Measurements from ENCODE around the gene FOXRED2.
A peak's percentile ranks its signal among the peaks of the same experiment; 100 is the strongest.

DNA sequence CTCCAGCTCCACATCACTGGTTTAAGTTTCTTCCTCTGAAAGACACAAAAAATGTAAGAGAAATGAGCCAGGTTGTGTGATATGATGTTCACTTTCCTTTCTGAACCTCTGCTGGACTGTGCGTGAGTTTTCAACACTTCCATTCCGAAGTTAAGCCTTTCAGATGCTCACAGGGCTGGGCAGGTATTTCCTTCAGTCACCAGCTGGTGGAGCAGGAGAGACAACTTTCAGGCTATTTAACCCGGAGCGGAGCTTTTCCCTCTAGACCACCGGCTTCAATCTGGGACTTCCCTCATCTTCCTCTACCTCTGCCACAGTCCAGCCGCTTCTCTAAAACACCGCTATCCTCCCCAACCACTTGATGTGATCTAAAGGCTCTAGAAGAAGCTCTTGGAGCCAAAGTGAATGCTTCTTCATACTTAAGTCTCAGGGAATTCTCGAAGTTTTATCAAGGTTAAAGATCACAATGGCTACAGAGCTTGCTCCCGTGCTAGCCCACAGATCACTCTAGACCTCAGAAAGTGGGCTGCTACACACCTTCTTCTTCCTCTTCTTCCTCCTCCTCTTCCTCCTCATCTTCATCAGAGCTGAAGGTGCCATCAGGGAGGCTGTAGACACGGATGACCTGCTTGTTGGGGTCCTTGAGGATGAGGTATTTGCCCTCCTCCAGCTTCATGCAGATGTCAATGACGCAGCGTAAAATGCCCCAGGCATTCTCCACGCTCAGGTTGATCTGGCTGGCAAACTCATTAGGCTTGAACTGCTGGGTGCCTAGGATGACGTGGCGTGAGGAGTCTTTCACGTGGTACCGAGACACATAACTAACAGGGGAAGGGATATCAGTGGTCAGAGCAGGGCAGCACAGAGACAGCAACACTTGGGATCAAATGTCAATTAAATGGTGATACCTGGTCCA, 4.4 kb upstream of the FOXRED2 start:
- TF ChIP-seq, protein P1, sequence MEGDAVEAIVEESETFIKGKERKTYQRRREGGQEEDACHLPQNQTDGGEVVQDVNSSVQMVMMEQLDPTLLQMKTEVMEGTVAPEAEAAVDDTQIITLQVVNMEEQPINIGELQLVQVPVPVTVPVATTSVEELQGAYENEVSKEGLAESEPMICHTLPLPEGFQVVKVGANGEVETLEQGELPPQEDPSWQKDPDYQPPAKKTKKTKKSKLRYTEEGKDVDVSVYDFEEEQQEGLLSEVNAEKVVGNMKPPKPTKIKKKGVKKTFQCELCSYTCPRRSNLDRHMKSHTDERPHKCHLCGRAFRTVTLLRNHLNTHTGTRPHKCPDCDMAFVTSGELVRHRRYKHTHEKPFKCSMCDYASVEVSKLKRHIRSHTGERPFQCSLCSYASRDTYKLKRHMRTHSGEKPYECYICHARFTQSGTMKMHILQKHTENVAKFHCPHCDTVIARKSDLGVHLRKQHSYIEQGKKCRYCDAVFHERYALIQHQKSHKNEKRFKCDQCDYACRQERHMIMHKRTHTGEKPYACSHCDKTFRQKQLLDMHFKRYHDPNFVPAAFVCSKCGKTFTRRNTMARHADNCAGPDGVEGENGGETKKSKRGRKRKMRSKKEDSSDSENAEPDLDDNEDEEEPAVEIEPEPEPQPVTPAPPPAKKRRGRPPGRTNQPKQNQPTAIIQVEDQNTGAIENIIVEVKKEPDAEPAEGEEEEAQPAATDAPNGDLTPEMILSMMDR (conservative IDR thresholded peaks at IDR 0.05; ENCODE audit: low read depth, low read length) = peak; percentile 68
- no peak for TF ChIP-seq EZH2 (IDR thresholded peaks at IDR 0.05; ENCODE audit: borderline replicate concordance, low read depth, low read length, poor library complexity, severe bottlenecking)
